ENCODE results near the gene INTS15.

- TF ChIP-seq CTCF (IDR thresholded peaks at IDR 0.05) (no peak), ZFX (IDR thresholded peaks at IDR 0.05; ENCODE audit: borderline replicate concordance) (no peak)
Measured at GRCh38 chr7:6655636-6656385, 66.0 kb downstream of the INTS15 start.

Data from 22Rv1 (cell line).